T-helper 22 cell (primary cell): ENCODE measurements around the gene NAPA.

ENCODE experiments used
- DNase-seq: peaks from one replicate; pipeline ENCODE4 v3.0.0-alpha.2; 2020; ENCODE audit warnings: low read depth

NAPA gene

GRCh38 chr19:47514869-47515588 is at the start of gene NAPA:
NAPA (minus strand) TSS chr19:47515063; CDS start chr19:47514940, 123 bp downstream.
- peak; percentile 100 for DNase-seq

- no peak for DNase-seq
These were observed 49.2 kb upstream of the NAPA start for GRCh38 chr19:47564081-47564480.

GRCh38 chr19:47561440-47562057 is 46.7 kb upstream of the NAPA start:
- DNase-seq = no peak

GRCh38 chr19:47560999-47561398 is 46.1 kb upstream of the NAPA start:
- no peak for DNase-seq

- no peak for DNase-seq
These were observed 35.3 kb upstream of the NAPA start for GRCh38 chr19:47550129-47550528.

- DNase-seq = no peak
These were observed 34.5 kb upstream of the NAPA start for GRCh38 chr19:47549261-47549862.

- no peak for DNase-seq
These were observed 32.3 kb upstream of the NAPA start for GRCh38 chr19:47547199-47547598.

GRCh38 chr19:47545061-47545948 is 30.4 kb upstream of the NAPA start:
- DNase-seq = no peak

- no peak for DNase-seq
These were observed 29.6 kb upstream of the NAPA start for GRCh38 chr19:47544476-47544875.

GRCh38 chr19:47544075-47544474 is 29.2 kb upstream of the NAPA start:
- no peak for DNase-seq

GRCh38 chr19:47542030-47542475 is 27.2 kb upstream of the NAPA start:
- no peak for DNase-seq

GRCh38 chr19:47541518-47541917 is 26.7 kb upstream of the NAPA start:
- DNase-seq = peak; percentile 6

GRCh38 chr19:47540748-47541147 is 25.9 kb upstream of the NAPA start:
- DNase-seq = no peak

GRCh38 chr19:47539747-47540311 is 25.0 kb upstream of the NAPA start:
- DNase-seq = no peak

GRCh38 chr19:47538812-47539211 is 23.9 kb upstream of the NAPA start:
- no peak for DNase-seq

- no peak for DNase-seq
These were observed 22.6 kb upstream of the NAPA start for GRCh38 chr19:47537493-47537892.

GRCh38 chr19:47534628-47535027 is 19.8 kb upstream of the NAPA start:
- DNase-seq = no peak

GRCh38 chr19:47531640-47532387 is 17.0 kb upstream of the NAPA start:
- DNase-seq = no peak

- DNase-seq = no peak
These were observed 14.3 kb upstream of the NAPA start for GRCh38 chr19:47529018-47529742.

- no peak for DNase-seq
These were observed 11.9 kb upstream of the NAPA start for GRCh38 chr19:47526798-47527197.

GRCh38 chr19:47523473-47523872 is 8.6 kb upstream of the NAPA start:
- DNase-seq = no peak
